ENCODE measurements around the gene BPIFA1.

GRCh38 chr20:33275215-33275614, 39.4 kb downstream of the BPIFA1 start:
- TF ChIP-seq CTCF (IDR thresholded peaks at IDR 0.05): no peak
- no peak for TF ChIP-seq POLR2A (IDR thresholded peaks at IDR 0.05)

Measured in heart left ventricle (tissue), 13 donors.